Heart right ventricle (tissue), 16 donors: ENCODE results near the gene GPR31. TPM values are rescaled to one million over a fixed set of nuclear protein-coding genes. Genes with fewer than 3 reads are reported as not detected.
A peak's percentile ranks its signal among the peaks of the same experiment; 100 is the strongest.
"Not testable (repeated sequence)": the region's sequence is repeated elsewhere in the genome, so short reads cannot be mapped to it uniquely, and the experiment has no call there.

Source experiments
- ATAC-seq, 8 donors: fragments of 200-7000 bp; cut with Tn5 transposase; one replicate each; pipeline ENCODE4 v1.9.1; 2020; ENCODE audit warnings: mild to moderate bottlenecking in 8 of 8, moderate library complexity in 8 of 8, moderate number of reproducible peaks in 1 of 8
- DNase-seq, 2 donors: peaks; one replicate each; pipeline ENCODE4 v3.0.0-alpha.2; 2020
- H3K27ac ChIP-seq, 10 donors: fragments of 200-600 bp; sonication (generic) in 2 of 10; one replicate each; pipeline versions ENCODE4 v1.5.0 to v1.8.0; 2020 to 2022; ENCODE audit warnings: mild to moderate bottlenecking in 3 of 10
- H3K27me3 ChIP-seq, 7 donors: fragments of 200-600 bp; one replicate each; pipeline ENCODE4 v1.8.0; 2021 to 2022; ENCODE audit warnings: mild to moderate bottlenecking in 2 of 7
- H3K36me3 ChIP-seq, 9 donors: fragments of 200-600 bp; sonication (generic) in 1 of 9; one replicate each; pipeline versions ENCODE4 v1.5.0 to v1.8.0; 2020 to 2022; ENCODE audit warnings: mild to moderate bottlenecking in 2 of 9
- H3K4me1 ChIP-seq, 9 donors: fragments of 200-600 bp; sonication (generic) in 1 of 9; one replicate each; pipeline versions ENCODE4 v1.5.0 to v1.8.0; 2020 to 2022; ENCODE audit warnings: mild to moderate bottlenecking in 4 of 9
- H3K4me3 ChIP-seq, 10 donors: fragments of 200-600 bp; sonication (generic) in 2 of 10; one replicate each; pipeline versions ENCODE4 v1.5.0 to v1.8.0; 2020 to 2022; ENCODE audit warnings: mild to moderate bottlenecking in 7 of 10, moderate library complexity in 2 of 10
- H3K9me3 ChIP-seq, 11 donors: fragments of 200-600 bp in 10 of 11; sonication (generic) in 2 of 11; one replicate each; pipeline versions ENCODE4 v1.5.0 to v1.8.0; 2013 to 2022; ENCODE audit warnings: mild to moderate bottlenecking in 2 of 11, control low read depth in 1 of 11, moderate library complexity in 1 of 11
- CTCF ChIP-seq, 9 donors: fragments of 200-600 bp; sonication (generic) in 2 of 9; IDR thresholded peaks; one replicate each; pipeline versions ENCODE4 v1.5.0 to v1.8.0; 2021 to 2022; ENCODE audit warnings: antibody characterized with exemption in 9 of 9, mild to moderate bottlenecking in 5 of 9, moderate library complexity in 1 of 9
- WGBS, 2 donors: extraction: QIAGEN DNeasy Blood & Tissue Kit; methylation state at CpG; one replicate each; pipeline ENCODE4 v1.1.7; 2013; ENCODE audit warnings: inconsistent platforms in 1 of 2; 5-methylcytosine and 5-hydroxymethylcytosine counted together
- intact Hi-C, 10 donors: fragments of 100-400 bp; cut with DNase I; formaldehyde crosslinking; loops; one replicate each; pipeline versions ENCODE4 v1.11.1 to v1.14.2; 2022
- polyA plus RNA-seq, 2 donors: library from polyadenylated mRNA; stranded (reverse); fragments of 200-250 nt; gene quantifications; one replicate each; pipeline ENCODE4 v1.2.3, GENCODE V29; 2013
- total RNA-seq, 10 donors: library from RNA; stranded (reverse); fragmentation: NEBNext Ultra II Directional in 3 of 10; extraction: Animal tissue kit (Norgen Biotek cat#: 25700) in 3 of 10; gene quantifications; one replicate each; pipeline versions ENCODE4 v1.2.1 to v1.2.4, GENCODE V29; 2021 to 2023
- donor health status: Arrhythmogenic right ventricular cardiomyopathy.
- donor health status: ischemic (EF 13 %, LVEDD 7.1; RV severe dilation, severe dysfunction).
- donor health status: healthy with polysubstance abuse.
- donor health status: DM: no; HTN: yes; CAD: no.
- donor health status: DM: no; HTN: no; CAD: no.
- donor health status: ischemic (EF 25% LVEDD 6.9; RV normal size, moderate dysfunction).
- donor health status: ischemic (EF 25% LVEDD 5.7; RV mildly dilated, moderate dysfunction).
- donor health status: healthy.
- donor health status: DM: yes; HTN: yes; CAD: no.
- donor health status: Ischemic cardiomyopathy.
- donor health status: ischemic (EF 35%, LVEDD 5.7; RV mildly dilated, moderate dysfunction).
- donor health status: nonischemic (EF 11% LVEDD 7.7; RV severe dilation, severe dysfunction).
- donor health status: DM: yes; HTN: yes; CAD: no.
- donor health status: PGD.
- donor health status: ischemic (EF 29% LVEDD 5.4; RV normal size, mild dysfunction).
- donor health status: nonischemic (EF 23%, LVEDD 6.1; RV moderate dilation, normal function).

Gene GPR31
- total and polyA plus RNA-seq, 12 donors, result not detected

GRCh38 chr6:167182913-167183314 is 25.1 kb upstream of the GPR31 start:
- intact Hi-C loops, result loop anchor here in 1 of 10 donors (10.0 kb wide), 1 partner anchor 1172 kb away; no protein-coding TSS in a partner anchor
- peak in 4 of 9 donors; percentile 15 to 45 (median 31) for TF ChIP-seq CTCF (IDR thresholded peaks at IDR 0.05)
- WGBS, 2 donors, result 7% methylated on average over 4 of the region's 8 CpGs
- DNase-seq, H3K36me3 ChIP-seq, H3K4me1 ChIP-seq, H3K27ac ChIP-seq, H3K9me3 ChIP-seq, H3K4me3 ChIP-seq, H3K27me3 ChIP-seq: not testable (repeated sequence)
- ATAC-seq, result peak in 6 of 8 donors; percentile 42 to 77 (median 72)

GRCh38 chr6:167181351-167181750 is 23.6 kb upstream of the GPR31 start:
- not testable (repeated sequence) for ATAC-seq, H3K27ac ChIP-seq, H3K4me1 ChIP-seq, H3K27me3 ChIP-seq, DNase-seq, H3K36me3 ChIP-seq, H3K4me3 ChIP-seq, H3K9me3 ChIP-seq
- no CpG with 5 or more reads among the region's 6 CpGs for WGBS, 2 donors
- intact Hi-C loops, result loop anchor here in 1 of 10 donors (10.0 kb wide), 1 partner anchor 1173 kb away; no protein-coding TSS in a partner anchor

DNA sequence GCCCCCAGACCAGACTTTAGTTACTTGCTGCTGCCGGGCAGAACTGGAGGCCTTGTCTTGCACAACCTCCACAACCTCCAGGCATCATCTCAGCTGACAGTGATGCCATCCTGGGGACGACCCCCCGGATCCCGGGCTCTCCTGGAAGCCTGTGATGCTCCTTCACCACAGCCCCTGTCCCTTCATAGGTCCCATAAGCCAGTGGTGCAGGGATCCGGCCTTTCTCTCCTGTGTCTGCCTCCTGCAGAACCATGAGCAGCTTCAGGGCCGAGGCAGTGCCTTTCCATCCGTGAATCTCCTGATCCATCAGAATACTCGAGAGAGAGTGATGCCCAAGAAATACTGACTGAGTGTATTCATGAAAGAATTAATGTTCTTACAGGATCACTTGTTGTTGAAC is 22.3 kb upstream of the GPR31 start:
- intact Hi-C loops, result loop anchor here in 1 of 10 donors (10.0 kb wide), 1 partner anchor 1175 kb away; no protein-coding TSS in a partner anchor
- H3K27ac ChIP-seq, DNase-seq, H3K4me1 ChIP-seq, H3K4me3 ChIP-seq, ATAC-seq, H3K9me3 ChIP-seq, H3K36me3 ChIP-seq, H3K27me3 ChIP-seq: not testable (repeated sequence)
- 80 to 82% methylated on average over 4 to 5 of the region's 8 CpGs for WGBS, 2 donors

DNA sequence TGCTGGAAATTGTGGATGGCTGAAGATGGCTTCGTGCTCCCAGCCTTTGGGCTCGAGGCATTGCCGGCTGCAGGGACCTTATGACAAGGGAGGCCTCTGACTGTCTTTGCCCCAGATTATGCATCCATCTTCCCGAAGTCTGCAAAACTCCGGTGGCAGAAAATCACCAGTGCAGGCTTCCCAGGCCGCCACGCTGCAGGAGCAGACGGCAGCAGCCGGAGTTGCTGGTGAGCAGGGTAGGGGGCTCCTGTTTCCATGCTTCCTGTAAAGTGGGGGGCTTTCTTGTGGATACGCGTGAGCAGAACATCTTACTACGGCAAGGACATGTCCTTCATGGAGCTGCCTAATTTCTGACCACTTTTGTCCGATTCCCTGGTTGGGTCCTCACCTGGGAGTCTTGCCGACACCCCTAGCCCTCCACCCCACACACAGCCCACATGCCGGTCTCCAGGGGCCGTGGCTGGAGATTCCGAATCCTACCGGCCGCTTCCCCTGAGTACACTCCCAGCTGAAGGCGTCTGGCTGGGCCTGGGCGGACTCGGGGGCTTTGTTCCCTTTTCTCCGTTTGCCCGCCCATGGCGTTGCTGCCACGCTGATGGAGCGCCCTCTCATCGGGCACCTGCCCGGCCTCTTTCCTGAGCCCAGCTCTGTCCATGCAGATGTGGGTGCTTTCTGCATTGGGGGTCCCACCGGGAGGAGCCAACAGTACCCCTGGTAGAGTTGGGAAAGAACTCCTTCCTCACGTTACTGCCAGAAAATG is 21.3 kb upstream of the GPR31 start:
- H3K27ac ChIP-seq, intact Hi-C loops, H3K4me3 ChIP-seq, H3K36me3 ChIP-seq, H3K4me1 ChIP-seq, H3K9me3 ChIP-seq, H3K27me3 ChIP-seq, DNase-seq: not testable (repeated sequence)
- 87 to 88% methylated on average over 24 to 25 of the region's 31 CpGs for WGBS, 2 donors
- peak in 1 of 8 donors; percentile 17 for ATAC-seq

DNA sequence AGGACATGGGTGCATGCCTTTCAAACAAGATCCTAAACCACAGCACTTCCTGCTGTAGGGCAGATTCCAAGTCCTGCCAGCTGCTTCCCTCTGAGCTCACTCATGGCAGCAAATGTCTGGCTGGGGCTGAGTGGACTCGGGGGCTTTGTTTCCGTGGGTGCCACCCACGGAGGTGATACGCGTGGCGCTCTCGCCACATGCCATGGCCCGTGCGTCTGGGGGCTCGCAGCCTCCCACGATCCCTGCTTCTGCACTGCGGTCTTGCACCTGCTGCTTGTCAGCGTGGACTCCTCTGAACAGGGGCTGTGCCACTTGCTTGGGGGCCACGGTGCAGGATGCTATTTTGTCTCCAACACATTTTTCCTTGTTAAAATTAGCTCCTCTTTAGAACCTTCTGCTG is 19.5 kb upstream of the GPR31 start:
- H3K27ac ChIP-seq, ATAC-seq, H3K9me3 ChIP-seq, DNase-seq, intact Hi-C loops, H3K4me1 ChIP-seq, H3K4me3 ChIP-seq, H3K36me3 ChIP-seq: not testable (repeated sequence)
- H3K27me3 ChIP-seq, result peaks cover 0 to 14% (median 6%) of the 10 kb centered on the region in 7 donors
- 85 to 86% methylated on average over 14 of the region's 14 CpGs for WGBS, 2 donors

DNA sequence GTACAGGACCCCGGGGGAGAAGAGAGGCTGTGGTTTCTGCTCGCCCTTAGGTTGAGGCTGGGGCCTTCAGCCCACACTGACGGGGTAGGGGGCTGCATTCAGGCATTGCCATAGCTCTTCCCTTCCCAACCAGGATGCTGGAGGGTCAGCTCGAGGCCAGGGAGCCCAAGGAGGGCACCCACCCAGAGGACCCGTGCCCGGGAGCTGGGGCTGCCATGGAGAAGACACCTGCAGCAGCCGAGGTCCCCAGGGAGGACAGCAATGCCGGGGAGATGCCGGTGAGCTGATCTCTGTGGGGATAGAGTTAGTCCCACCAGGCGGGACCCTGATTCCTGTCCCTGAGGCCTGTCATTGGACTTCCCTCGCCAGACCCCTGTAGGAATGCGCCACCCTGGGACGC is 14.2 kb upstream of the GPR31 start:
- H3K9me3 ChIP-seq, H3K4me1 ChIP-seq, H3K4me3 ChIP-seq, H3K27ac ChIP-seq, intact Hi-C loops, H3K36me3 ChIP-seq, DNase-seq: not testable (repeated sequence)
- 80 to 89% methylated on average over 13 of the region's 13 CpGs for WGBS, 2 donors
- ATAC-seq, result peak in 1 of 8 donors; percentile 29
- H3K27me3 ChIP-seq, result peaks cover 0 to 22% (median 12%) of the 10 kb centered on the region in 7 donors

DNA sequence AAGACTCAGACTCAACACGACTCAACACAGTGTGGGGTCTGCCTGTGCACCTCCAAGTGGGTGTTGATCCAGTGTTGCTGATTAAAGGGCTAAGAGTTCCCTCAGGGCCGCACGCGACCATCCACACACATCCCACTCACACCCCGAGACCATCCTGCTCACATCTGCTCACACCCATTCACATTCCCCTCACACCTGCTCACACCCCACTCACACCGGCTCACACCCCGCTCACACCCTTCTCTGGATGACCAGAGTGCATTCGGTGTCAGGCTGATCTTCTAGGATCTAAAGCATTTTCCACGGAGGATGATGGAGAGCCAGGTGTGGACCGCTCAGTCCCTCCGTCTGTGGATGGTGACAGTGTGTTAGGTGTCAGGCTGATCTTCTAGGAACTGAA is 13.5 kb upstream of the GPR31 start:
- H3K27ac ChIP-seq, DNase-seq, H3K4me3 ChIP-seq, H3K4me1 ChIP-seq, H3K9me3 ChIP-seq, ATAC-seq, H3K36me3 ChIP-seq, intact Hi-C loops: not testable (repeated sequence)
- WGBS, 2 donors, result 87 to 88% methylated on average over 11 of the region's 11 CpGs
- peaks cover 0 to 25% (median 12%) of the 10 kb centered on the region in 7 donors for H3K27me3 ChIP-seq

- ATAC-seq, H3K4me3 ChIP-seq, DNase-seq, H3K9me3 ChIP-seq, H3K36me3 ChIP-seq, H3K4me1 ChIP-seq, intact Hi-C loops, H3K27ac ChIP-seq: not testable (repeated sequence)
- 74 to 81% methylated on average over 3 of the region's 13 CpGs for WGBS, 2 donors
- peaks cover 0 to 37% (median 12%) of the 10 kb centered on the region in 7 donors for H3K27me3 ChIP-seq
These were observed 12.1 kb upstream of the GPR31 start for GRCh38 chr6:167169867-167170266.

DNA sequence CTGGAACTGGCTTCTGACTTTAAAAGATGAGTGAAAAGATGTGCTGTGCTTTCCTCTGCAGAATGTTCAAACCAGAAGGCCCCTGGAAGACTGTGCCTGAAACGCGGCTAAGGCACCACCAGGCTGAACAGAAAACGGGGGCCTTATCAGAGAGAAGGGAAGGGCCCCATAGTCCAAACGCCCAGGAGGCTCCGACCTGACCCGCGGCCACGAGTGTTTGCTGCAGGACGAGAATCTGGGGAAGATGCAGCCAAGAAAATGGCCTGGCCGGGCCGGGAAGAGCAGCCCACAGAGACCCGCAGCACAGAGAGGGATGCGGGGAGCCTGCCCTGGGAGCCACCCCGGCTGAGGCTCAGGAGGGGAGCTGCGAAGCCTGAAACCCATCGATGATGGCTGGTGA is 10.5 kb upstream of the GPR31 start:
- H3K36me3 ChIP-seq, H3K27ac ChIP-seq, ATAC-seq, H3K4me3 ChIP-seq, H3K9me3 ChIP-seq, H3K4me1 ChIP-seq, DNase-seq, intact Hi-C loops: not testable (repeated sequence)
- 61 to 66% methylated on average over 12 to 13 of the region's 16 CpGs for WGBS, 2 donors
- peaks cover 0 to 52% (median 12%) of the 10 kb centered on the region in 7 donors for H3K27me3 ChIP-seq

- WGBS, 2 donors, result 80 to 81% methylated on average over 7 of the region's 10 CpGs
- H3K27me3 ChIP-seq, result peaks cover 0 to 52% (median 9%) of the 10 kb centered on the region in 7 donors
- ATAC-seq, result not testable (repeated sequence)
These were observed 9.9 kb upstream of the GPR31 start for GRCh38 chr6:167167699-167168098.

More at GRCh38 chr6:167167699-167168098, 9.9 kb upstream of the GPR31 start:
- H3K27ac ChIP-seq, H3K36me3 ChIP-seq, H3K4me3 ChIP-seq, DNase-seq, intact Hi-C loops, H3K9me3 ChIP-seq, H3K4me1 ChIP-seq: not testable (repeated sequence)
